Central memory CD4-positive, alpha-beta T cell (primary cell): Measurements from ENCODE around the gene DERL3.

Source experiments
- DNase-seq: peaks from one replicate; pipeline ENCODE4 v3.0.0; 2022

Gene DERL3

DNA sequence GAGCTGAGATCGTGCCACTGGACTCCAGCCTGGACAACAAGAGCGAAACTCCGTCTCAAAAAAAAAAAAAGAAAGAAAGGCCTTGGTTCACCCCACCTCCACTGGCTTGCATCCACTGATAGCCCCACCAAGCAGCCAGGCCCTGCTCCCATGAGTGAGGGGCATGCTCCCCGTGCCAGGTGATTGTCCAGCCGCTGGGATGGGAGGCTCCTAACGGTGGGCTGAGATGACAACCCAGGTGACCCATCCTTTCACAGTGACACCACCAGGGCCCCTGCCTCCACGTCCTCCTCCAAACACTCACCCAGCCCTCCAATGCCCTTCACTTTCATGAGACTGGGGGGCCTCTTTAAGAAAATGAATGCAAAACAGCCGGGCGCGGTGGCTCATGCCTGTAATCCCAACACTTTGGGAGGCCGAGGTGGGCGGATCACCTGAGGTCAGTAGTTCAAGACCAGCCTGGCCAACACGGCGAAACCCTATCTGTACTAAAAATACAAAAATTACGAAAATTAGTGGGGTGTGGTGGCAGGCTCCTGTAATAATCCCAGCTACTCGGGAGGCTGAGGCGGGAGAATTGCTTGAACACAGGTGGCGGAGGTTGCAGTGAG, 8.6 kb upstream of the DERL3 start:
- no peak for DNase-seq

DNA sequence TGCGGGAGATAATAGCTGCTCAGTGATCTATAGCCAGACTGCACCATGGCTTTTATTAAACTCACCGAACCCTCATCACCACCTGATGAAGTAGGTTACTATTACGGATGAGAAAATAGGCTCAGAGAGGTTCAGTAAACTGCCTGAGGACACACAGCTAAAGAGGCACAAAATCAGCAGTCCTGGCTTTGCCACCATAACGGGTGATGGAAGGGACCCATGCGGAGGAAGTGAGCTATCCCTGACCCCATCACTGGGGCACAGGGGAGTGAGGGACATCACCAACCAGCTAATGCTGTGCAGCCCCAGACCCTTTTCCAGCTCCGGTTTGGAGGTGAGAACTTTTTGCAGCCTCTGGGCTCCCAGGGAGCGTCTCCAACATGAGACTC, 7.3 kb upstream of the DERL3 start:
- no peak for DNase-seq

DNA sequence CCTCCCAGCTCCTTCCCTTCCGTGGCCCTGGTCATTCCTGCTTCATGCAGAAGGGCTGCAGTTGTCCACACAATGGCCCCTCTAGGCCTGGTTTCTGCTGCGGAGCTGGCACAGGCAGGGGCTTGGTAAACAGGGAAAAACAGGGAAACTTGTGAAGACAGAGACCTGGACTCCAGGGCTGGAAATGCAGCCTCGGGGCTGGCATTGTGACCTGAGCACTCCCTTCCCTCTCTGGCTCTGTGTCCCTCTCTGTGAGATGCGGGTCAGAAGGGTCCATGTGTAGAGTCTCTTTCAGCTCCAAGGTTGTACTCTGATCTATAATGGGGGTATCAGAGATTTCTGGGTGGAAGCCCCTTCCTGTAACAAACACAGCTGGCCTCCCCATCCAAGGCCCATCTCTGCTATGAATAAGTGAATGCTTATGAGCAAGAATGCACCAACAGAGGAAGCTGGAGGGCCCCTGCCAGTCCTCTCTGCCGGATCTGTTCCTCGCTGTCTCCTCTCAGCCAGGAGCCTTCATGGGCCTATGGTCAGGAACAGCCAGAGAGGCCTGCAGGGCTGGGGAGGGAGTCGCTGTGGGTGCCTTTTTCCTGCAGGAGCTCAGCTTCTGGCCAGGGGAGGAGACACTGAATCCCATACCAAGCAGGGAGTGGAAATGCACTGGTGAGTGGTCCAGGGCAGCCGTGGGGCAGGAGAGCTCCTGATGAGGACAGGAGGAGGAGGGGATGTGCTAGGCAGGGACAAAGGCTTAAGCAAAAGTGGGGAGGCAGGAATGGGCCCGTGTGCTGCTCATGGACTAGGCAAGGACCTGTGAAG, 6.7 kb upstream of the DERL3 start:
- no peak for DNase-seq

DNA sequence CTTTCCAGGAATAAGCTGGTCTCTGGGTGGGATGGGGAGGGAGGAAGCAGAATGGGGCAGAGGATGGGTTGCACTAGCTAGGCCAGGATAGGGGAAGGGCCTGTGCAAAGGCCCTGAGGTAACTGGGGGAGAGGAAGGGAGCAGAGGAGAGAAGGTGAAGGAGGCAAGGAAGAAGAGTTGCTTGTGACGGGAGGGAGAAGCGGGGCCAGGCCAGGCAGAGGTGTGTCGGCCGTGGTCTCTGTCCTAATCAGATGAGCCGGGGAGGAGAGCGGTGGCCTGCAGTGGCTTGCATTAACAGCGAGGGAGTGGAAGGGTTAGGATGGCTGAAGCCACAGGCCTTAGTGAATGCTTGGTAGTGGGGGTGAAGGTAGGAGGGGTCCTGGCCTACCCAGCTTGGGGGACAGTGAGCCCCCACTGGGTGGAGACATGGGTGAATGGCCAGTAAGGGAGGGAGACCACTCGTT, 6.0 kb upstream of the DERL3 start:
- DNase-seq, result no peak

DNA sequence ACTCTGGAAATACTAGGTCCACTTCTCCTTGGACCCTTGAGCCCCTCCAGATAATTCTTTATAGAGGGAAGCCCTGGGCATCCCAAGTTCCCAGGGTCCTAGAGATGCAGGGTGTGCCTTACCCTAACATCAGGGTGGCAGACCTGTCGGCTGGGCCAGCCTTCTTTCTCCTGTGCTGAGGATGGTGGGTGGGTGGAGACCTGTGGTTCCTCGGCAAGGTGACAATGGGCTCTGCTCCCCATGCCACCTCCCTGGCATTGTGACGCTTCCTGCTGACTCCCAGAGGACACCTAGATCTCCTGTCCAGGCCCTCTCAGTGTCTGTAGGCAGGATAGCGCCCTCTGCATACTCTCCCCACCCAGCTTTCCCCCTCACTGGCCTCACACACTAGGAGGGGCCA, 3.8 kb upstream of the DERL3 start:
- DNase-seq, result no peak

DNA sequence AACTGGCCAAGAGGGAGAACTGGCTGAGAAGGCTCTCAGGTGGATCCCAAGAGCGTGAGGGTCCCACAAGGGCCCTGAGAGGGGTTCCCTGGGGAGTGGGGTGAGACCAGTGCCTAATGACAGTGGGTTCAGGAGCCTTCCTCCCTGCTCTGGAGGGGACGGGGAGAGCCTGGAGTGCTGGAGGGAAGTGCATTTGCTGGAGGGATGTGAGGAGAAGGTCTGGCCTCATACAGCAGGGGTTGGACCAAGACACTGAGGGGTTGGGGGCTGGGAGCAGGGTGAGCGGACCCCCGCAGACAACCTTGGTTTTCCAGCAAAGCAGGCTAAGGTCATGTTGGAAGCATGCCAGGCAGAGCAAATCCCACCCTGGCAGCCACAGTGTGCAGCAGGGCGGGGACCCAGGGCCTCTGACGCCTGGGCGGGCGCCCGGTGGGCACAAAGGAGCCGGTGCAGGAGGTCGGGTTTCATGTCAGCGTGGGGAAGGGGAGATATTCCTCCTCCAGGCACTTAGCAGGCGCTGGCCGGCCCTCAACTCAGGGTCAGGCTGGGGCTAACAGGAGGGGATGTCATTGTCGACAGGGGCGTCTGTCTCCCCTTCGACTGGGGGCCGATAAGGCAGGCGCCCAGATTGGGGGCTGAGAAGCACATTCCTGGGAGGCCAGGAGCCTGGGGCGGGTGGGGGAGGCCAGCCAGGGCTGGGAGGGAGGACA, 3.1 kb upstream of the DERL3 start:
- no peak for DNase-seq

DNA sequence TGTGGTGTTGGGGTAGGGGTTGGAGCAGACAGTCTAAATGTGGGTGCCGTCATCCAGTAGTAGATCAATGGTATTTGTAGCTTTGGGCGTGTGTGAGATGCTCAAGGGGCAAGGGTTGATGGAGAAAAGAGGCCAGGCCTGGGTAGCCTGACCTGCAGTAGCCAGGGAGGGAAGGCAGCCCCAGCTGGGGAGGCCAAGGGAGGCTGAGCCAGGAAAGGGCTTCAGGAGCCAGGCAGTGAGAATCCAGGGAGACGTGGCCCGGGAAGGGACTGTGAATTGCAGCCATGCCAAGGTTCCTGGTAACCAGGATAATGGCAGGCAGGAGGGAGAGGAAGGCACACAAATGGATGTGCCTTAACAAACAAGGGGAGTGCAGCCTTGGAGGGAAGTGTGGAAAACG, 2.5 kb upstream of the DERL3 start:
- DNase-seq, result no peak

DNA sequence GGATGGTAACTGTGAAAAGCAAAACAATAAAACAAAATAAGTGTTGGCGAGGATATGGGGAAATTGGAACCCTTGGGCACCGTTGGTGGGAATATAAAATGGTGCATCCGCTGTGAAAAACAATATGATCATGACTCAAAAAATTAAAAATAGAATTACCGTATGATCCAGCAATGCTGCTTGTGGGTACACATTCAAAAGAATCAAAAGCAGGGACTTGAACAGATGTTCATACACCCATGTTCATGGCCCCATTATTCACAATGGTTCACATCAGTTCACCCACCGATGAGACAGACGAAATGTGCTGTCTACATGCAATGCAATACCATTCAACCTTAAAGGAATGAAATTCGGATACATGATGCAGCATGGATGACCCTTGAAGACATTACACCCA, 1.2 kb upstream of the DERL3 start:
- no peak for DNase-seq

DNA sequence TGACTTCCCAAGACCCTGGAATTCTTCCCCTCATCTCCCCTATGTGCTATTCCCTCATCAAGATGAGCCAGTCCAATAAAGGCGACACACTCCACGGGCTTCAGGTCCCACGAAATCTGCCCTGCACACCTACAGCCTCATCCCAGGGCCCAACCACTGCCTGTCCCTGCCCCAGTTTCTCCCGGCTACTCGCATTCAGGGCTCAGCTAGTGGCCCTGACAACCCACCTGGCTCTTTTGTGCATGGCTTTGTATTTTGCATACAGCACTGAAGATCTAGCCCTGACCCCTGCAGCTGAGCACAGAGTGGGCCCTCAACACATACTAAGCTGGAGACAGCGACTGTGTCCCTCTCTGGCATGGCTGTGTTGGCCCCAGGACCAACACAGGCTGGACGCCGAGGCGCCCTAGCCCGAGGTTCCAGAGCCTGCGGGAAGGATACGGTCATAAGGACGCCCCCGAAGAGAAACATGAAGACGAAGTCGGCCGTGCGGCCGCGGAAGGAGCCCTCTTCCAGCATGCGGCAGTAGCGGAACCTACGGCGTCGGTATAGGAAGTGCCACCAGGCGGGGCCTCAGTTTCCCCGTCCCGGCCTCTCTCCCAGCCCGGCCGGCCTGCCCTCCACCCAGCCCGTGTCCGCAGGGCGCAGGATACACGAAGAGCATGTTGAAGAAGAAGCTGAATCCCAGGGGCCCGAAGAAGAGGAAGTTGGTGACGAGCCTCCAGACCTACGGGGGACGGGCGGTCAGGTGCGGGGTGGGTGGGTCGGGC, 710 bp downstream of the DERL3 start:
- no peak for DNase-seq

DNA sequence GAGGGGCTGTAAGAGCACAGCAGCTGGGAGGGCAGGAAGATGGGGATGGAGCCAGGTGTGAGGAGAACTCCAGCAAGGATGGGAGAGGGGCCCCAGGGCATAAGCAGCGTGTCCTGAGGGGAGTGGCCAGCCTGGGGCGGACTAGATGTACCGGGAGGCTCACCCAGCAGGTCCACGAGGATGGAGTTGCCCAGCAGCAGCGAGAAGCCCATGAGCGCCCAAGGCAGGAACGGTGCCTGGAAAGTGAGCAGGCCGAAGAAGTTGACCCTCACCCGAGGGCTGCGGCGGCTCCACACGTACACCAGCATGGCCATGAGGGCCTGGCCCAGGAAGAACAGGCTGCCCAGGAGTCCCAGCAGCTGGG, 1.3 kb downstream of the DERL3 start:
- no peak for DNase-seq

DNA sequence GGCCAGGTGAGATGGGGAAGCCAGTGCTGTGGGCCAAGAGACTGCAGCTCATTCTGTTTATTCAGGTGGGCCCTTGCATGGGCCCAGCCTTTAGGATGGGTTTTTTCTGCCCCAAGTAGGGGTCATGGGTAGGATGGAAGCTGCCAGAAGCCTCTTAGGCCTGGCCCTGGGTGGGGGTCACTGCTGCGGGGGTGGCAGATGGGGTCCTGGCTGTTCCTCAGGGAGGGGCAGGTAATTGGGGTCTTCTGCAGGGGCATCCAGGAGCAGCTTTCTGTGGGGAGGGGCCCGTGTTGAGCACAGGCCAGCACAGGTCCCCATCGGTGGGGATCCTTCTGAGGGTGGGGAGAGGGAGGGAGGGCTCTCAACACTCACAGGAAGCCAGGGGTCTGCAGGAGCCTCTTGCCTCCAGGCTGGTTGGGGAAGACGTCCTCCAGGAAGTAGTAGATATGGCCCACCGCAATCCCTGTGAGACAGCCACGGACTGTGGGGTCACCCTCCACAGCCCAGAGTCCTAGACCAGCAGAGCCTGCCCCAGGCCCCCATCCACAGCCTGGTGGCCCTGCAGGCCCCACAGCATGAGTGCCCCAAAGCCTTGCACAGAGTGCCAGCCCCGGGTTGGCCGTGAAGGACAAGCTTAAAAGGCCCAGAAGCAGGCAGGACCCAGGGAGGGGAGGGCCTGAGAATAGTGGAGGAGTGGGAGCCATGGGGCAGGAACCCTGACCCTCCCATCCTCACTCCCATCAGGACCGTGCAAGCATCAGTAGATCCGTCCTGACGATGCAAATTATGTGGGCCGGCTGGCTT, 1.9 kb downstream of the DERL3 start:
- no peak for DNase-seq

DNA sequence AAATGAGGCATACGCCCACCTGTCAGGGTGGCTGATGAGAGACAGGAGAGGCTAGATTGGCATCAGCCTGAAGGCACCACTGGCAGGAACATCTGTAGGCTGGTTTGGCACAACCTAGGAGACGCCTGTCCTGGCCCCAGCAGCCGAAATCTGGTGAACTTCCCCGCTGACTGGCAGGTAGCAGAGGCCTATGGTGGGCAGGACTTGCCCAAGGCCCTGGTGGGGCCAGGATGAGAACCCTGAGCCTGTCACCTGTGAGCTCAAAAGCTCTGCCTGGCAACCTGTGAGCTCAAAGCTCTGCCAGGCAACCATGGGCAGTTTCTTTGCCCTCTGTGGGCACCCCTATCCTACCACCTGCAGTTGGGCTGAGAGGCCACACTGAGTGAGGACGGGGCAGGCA, 2.5 kb downstream of the DERL3 start:
- no peak for DNase-seq

DNA sequence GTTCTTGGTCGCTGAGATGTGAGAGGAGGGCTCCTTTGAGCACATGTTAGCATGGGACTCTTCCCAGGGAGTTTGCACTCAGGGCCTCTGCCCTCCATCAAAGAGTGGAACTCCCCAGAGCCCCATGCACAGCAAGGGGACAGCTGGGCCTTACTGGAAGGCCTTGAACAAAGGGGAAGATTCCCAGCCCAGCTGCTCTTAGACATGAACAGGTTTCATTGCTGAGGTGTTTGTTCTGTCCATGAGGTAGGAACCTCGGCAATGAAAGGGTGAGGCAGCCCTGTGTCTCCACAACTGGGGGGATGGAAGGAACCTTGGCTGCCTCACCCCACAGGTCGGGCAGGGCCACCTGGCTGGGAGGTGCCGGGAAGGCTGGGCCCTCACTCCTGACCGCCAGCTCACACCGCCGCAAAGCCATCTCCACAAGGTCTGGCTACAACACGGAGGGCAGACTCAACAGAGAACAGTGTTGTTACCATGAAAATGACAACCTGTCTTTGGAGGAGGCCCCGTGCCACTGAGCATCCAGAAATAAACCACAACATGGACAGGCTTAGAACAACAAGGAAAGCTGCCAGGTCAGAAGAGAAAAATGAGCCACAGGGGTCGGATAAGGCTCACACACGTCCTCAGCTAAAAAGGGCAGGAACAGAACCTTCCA, 3.2 kb downstream of the DERL3 start:
- DNase-seq, result no peak

DNA sequence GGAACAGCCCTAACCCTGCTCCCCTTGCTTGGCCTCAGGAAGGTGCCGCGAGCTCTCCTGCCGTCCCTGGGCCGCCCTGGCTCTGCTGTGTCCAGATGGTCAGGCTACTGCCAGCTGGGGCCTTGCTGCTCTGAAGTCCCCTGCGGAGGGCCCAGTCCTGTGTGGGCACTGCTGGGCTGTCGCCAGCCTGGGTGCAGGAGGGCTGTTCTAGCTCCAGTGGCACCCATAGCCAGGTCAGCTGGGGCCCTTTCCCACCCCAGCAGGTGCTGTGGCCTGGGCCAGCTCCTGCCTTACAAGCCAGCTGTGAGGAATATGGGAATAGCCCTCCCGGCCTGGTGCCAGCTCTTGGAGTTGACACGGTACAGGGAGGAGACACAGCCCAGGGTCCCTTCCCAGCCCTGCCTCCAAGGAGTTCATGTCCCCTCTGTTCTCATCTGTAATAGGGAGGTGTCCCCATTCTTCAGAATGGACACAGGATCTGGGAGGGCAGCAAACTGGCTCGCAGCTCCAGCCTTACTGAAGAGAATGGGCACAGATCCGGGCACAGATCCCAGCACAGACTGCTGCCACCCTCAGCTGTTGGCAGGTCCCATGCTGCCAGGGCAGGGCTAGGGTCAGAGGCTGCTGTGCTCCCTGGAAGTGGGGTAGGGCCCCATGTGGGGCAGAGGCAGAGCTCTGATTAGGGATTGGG, 3.9 kb downstream of the DERL3 start:
- no peak for DNase-seq

DNA sequence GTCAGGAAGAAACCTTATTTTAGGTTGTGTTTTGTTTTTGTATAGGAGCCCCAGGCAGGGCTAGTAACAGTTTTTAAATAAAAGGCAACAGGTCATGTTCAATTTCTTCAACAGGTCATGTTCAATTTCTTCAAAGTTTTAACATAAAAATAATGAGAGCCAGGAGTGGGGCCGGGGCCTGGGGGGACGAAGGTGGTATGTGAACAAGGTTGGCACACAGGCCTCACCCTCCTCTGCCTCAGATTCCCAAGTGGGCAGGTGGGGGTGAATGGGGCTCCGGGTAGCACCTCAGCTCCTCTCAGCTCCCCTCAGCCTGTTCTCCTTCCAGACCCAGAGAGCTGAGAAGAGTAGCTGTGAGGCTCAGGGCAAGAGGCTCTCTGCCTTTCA, 4.4 kb downstream of the DERL3 start:
- no peak for DNase-seq

DNA sequence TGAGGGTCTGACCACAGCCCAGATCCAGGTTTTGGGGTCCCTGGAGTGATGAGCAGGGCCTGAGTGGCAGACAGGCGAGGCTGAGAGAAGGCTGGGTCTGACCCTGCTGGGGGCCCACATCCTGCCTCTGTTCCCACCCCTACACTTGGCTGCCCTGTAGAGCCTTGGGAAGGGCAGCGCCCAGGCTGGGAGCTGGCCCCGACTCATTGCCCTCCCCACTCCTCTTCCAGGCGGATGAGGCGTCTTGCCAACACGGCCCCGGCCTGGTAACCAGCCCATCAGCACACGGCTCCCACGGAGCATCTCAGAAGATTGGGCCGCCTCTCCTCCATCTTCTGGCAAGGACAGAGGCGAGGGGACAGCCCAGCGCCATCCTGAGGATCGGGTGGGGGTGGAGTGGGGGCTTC, 4.9 kb downstream of the DERL3 start:
- no peak for DNase-seq

DNA sequence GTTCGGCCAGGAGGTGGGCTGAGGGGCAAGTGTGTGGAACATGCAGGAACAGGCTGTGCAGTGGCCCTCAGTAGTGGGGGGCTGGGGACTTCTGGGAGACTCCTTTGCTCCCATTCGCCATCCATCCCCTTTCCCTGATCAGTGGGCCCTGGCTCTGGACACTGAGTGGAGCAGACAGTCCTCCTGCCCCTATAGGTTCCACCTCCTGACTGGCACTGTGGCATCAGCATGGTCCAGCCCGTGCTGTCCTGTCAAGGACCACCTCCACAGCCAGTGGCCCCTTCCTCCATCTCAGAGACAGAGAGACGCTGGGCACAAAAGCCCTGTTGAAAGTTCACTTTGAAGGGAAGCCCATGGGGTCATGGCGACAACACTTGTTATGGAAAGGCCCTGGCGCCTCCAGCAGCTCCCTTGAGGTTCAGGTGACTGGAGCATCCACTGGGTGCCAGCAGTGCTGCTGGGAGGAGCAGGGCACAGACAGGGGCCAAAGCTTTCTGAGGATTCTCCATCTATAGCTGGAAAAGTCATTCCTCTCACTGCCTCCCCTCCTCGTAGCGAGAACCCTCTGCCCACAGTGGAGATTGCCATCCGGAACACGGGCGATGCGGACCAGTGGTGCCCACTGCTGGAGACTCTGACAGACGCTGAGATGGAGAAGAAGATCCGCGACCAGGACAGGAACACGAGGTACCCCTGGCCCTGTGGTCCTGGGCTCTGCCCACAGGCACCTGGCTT, 5.6 kb downstream of the DERL3 start:
- no peak for DNase-seq

DNA sequence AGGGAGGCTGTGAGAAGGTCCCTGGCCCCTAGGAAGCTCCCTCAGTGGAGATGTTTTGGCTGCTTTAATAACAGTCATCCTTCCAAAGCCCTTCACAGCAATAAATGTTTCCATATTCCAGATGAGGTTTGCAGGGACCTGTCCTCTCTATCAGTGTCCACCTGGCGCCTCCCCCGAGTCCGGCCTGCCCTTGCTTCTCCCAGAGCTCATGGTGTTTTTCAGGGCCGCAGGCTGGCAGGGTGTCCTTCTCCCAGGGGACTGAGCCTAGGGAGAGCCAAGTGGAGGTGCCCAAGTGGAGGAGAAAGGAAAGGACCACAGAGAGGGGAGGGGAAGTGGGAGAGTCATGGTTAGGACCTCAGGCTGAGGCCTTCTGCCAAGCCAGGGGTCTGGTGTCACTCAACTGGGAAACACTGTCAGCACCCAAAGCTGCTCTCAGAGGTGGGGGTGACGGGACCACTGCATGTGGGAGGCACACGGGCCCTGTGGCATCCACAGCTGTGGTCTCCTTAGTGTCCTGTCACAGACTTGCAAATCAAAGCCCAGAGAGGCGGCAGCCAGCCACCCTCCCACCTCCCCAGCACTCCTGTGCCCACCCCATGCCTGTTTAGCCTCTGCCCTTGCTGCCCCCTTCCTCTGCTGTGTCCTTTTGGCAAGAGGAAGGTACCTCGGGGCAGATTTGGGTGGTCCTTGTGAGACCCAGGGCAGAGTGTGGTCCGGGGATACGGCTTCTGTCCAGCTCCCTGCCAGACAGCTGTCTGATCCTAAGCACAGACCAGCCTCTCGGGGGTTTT, 6.4 kb downstream of the DERL3 start:
- DNase-seq, result no peak

DNA sequence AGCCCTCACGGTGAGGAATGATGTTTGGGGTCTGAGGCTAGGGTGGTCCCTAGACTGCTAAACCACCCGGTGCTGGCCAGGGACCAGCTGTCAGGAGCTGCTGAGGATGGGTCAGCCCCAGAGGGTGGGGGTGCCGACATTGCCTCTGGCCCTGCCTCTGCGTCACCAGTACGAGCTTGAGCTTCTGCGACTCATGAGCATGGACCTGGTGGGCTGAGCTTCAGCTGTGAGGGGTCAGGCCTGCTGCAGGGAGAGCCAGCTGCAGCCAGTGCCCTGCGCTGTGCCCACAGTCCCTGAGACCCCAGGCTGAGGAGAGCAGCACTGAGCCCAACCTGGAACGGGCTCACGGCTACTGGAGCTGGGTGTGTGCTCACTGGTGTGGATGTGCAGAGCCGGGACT, 7.0 kb downstream of the DERL3 start:
- no peak for DNase-seq

DNA sequence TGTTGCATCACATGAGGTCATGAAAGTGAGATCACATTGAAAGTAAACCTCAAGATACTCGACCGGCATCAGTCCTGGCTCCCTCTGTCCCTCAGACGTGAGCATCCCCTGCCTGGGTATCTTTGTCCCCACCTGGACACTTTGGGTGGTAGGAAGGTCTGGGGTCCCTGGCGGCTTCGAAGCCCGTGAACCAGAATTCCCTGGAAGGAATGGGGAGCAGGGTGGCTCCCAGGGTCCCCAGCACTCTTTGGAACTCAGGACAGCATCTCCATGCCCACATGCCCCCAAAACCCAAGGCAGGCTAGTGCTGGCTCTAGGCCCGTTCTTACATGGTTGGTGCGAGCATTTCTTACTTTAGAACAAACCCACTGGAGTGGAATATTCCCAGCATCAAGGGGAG, 7.5 kb downstream of the DERL3 start:
- no peak for DNase-seq
